ENCODE data around the gene TCERG1L.
"Not testable (repeated sequence)": the region's sequence is repeated elsewhere in the genome, so short reads cannot be mapped to it uniquely, and the experiment has no call there.

The TCERG1L gene

GRCh38 chr10:131141207-131141606, 170.3 kb downstream of the TCERG1L start:
- Histone ChIP-seq H3K4me1 (ENCODE audit: control insufficient read depth, low read depth, low read length) (peaks cover 16% of the 10 kb centered on the region), H3K9ac (ENCODE audit: low read length) (no peak overlapping the region), H3K4me3 (ENCODE audit: low read length) (no peak overlapping the region), H3K9me3 (ENCODE audit: control insufficient read depth, low read depth, low read length) (no peaks in the 10 kb centered on the region), H3K36me3 (ENCODE audit: control insufficient read depth, low read depth, low read length) (no peaks in the 10 kb centered on the region), H3K27ac (ENCODE audit: low read length) (no peak overlapping the region), H3K27me3 (ENCODE audit: control insufficient read depth, insufficient read depth, low read length) (no peaks in the 10 kb centered on the region)

- H3K9ac ChIP-seq (ENCODE audit: low read length) = no peak overlapping the region
- no peak overlapping the region for H3K4me3 ChIP-seq (ENCODE audit: low read length)
- H3K9me3 ChIP-seq (ENCODE audit: control insufficient read depth, low read depth, low read length) = no peaks in the 10 kb centered on the region
- H3K27me3 ChIP-seq (ENCODE audit: control insufficient read depth, insufficient read depth, low read length) = no peaks in the 10 kb centered on the region
- peaks cover 16% of the 10 kb centered on the region for H3K4me1 ChIP-seq (ENCODE audit: control insufficient read depth, low read depth, low read length)
- no peaks in the 10 kb centered on the region for H3K36me3 ChIP-seq (ENCODE audit: control insufficient read depth, low read depth, low read length)
- no peak overlapping the region for H3K27ac ChIP-seq (ENCODE audit: low read length)
Observed at GRCh38 chr10:131140606-131141005, 170.9 kb downstream of the TCERG1L start.

DNA sequence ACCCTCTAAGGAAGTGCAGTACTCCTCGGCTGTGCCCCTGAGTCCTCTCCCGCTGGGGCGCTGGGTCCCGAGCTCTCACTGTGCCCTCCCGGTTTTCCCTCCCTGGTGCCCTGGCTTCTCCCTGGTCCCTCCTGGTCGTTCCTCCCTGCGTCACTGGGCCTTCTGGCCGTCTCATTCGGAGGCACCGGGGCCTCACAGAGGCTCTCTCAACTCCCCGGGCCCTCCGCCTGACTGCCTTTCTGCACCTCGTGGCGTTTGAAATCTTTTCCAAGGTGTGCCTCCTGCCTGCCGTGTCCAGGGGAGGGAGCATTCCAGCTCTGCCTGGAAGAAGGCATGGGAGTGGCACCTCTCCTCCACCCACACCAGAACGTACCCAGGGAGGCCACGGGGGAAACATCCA, 174.3 kb downstream of the TCERG1L start:
- no peaks in the 10 kb centered on the region for H3K27me3 ChIP-seq (ENCODE audit: control insufficient read depth, insufficient read depth, low read length)
- H3K9ac ChIP-seq (ENCODE audit: low read length) = no peak overlapping the region
- peaks cover under 1% of the 10 kb centered on the region for H3K4me1 ChIP-seq (ENCODE audit: control insufficient read depth, low read depth, low read length)
- H3K9me3 ChIP-seq (ENCODE audit: control insufficient read depth, low read depth, low read length) = no peaks in the 10 kb centered on the region
- H3K36me3 ChIP-seq (ENCODE audit: control insufficient read depth, low read depth, low read length) = no peaks in the 10 kb centered on the region
- no peak overlapping the region for H3K4me3 ChIP-seq (ENCODE audit: low read length)
- H3K27ac ChIP-seq (ENCODE audit: low read length) = no peak overlapping the region

- not testable (repeated sequence) for H3K4me3 ChIP-seq (ENCODE audit: low read length); H3K4me1 ChIP-seq (ENCODE audit: control insufficient read depth, low read depth, low read length); H3K27ac ChIP-seq (ENCODE audit: low read length); H3K36me3 ChIP-seq (ENCODE audit: control insufficient read depth, low read depth, low read length); H3K9ac ChIP-seq (ENCODE audit: low read length); H3K9me3 ChIP-seq (ENCODE audit: control insufficient read depth, low read depth, low read length); H3K27me3 ChIP-seq (ENCODE audit: control insufficient read depth, insufficient read depth, low read length)
Observed at GRCh38 chr10:131136336-131136735, 175.2 kb downstream of the TCERG1L start.

DNA sequence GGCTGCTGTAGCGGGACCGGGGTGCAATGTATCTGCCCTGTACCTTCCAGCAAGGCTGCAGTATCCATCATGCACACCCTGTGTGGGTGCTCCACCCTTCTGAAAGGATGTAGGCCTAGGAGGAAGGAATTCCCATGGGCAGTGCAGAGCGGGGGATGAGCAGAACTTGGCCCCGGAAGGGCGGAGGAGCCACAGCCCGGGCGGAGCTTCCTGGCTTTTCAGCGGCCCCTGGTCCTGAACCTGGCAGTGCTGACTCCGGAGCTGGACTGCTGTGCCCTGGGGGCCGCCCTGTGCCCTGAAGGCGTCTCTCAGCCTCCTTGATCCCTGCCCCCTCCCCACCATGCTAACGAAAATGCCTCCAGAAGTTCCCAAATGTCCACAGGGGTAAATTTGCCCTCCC, 175.8 kb downstream of the TCERG1L start:
- H3K36me3 ChIP-seq (ENCODE audit: control insufficient read depth, low read depth, low read length) = no peaks in the 10 kb centered on the region
- no peaks in the 10 kb centered on the region for H3K27me3 ChIP-seq (ENCODE audit: control insufficient read depth, insufficient read depth, low read length)
- peaks cover 7% of the 10 kb centered on the region for H3K4me1 ChIP-seq (ENCODE audit: control insufficient read depth, low read depth, low read length)
- H3K4me3 ChIP-seq (ENCODE audit: low read length) = no peak overlapping the region
- H3K9ac ChIP-seq (ENCODE audit: low read length) = no peak overlapping the region
- H3K9me3 ChIP-seq (ENCODE audit: control insufficient read depth, low read depth, low read length) = no peaks in the 10 kb centered on the region
- no peak overlapping the region for H3K27ac ChIP-seq (ENCODE audit: low read length)

DNA sequence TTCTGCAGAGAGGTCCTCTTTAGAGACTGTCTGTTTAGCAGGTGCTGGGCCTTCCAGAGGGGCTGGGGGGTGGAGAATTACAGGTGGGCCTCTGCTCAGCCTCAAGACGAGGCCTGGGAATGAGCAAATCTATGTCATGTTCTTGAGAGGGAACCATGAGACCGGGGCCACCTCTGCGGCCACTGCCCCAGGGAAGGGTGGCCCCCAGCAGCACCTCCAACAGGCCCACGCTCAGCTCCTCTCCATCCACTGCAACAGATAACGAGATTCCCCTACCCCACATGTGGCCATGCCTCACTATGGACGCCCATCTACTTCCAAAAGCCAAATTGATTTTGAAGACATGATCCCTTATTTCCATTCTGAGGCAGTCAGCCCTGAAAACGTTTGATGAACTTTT, 176.9 kb downstream of the TCERG1L start:
- Histone ChIP-seq H3K27me3 (ENCODE audit: control insufficient read depth, insufficient read depth, low read length) (no peaks in the 10 kb centered on the region), H3K9me3 (ENCODE audit: control insufficient read depth, low read depth, low read length) (no peaks in the 10 kb centered on the region), H3K27ac (ENCODE audit: low read length) (no peak overlapping the region)

GRCh38 chr10:131134001-131134576, 177.4 kb downstream of the TCERG1L start:
- Histone ChIP-seq H3K9me3 (ENCODE audit: control insufficient read depth, low read depth, low read length) (no peaks in the 10 kb centered on the region), H3K4me3 (ENCODE audit: low read length) (no peak overlapping the region), H3K27me3 (ENCODE audit: control insufficient read depth, insufficient read depth, low read length) (no peaks in the 10 kb centered on the region), H3K4me1 (ENCODE audit: control insufficient read depth, low read depth, low read length) (peaks cover 7% of the 10 kb centered on the region), H3K9ac (ENCODE audit: low read length) (no peak overlapping the region), H3K27ac (ENCODE audit: low read length) (no peak overlapping the region), H3K36me3 (ENCODE audit: control insufficient read depth, low read depth, low read length) (no peaks in the 10 kb centered on the region)

More for the DNA sequence above, 176.9 kb downstream of the TCERG1L start:
- Histone ChIP-seq H3K4me3 (ENCODE audit: low read length) (no peak overlapping the region), H3K4me1 (ENCODE audit: control insufficient read depth, low read depth, low read length) (peaks cover 7% of the 10 kb centered on the region), H3K9ac (ENCODE audit: low read length) (no peak overlapping the region), H3K36me3 (ENCODE audit: control insufficient read depth, low read depth, low read length) (no peaks in the 10 kb centered on the region)

GRCh38 chr10:131132681-131133080, 178.8 kb downstream of the TCERG1L start:
- Histone ChIP-seq H3K27me3 (ENCODE audit: control insufficient read depth, insufficient read depth, low read length) (no peaks in the 10 kb centered on the region), H3K9me3 (ENCODE audit: control insufficient read depth, low read depth, low read length) (no peaks in the 10 kb centered on the region), H3K4me1 (ENCODE audit: control insufficient read depth, low read depth, low read length) (peaks cover 8% of the 10 kb centered on the region), H3K9ac (ENCODE audit: low read length) (no peak overlapping the region), H3K27ac (ENCODE audit: low read length) (no peak overlapping the region), H3K4me3 (ENCODE audit: low read length) (no peak overlapping the region), H3K36me3 (ENCODE audit: control insufficient read depth, low read depth, low read length) (no peaks in the 10 kb centered on the region)

DNA sequence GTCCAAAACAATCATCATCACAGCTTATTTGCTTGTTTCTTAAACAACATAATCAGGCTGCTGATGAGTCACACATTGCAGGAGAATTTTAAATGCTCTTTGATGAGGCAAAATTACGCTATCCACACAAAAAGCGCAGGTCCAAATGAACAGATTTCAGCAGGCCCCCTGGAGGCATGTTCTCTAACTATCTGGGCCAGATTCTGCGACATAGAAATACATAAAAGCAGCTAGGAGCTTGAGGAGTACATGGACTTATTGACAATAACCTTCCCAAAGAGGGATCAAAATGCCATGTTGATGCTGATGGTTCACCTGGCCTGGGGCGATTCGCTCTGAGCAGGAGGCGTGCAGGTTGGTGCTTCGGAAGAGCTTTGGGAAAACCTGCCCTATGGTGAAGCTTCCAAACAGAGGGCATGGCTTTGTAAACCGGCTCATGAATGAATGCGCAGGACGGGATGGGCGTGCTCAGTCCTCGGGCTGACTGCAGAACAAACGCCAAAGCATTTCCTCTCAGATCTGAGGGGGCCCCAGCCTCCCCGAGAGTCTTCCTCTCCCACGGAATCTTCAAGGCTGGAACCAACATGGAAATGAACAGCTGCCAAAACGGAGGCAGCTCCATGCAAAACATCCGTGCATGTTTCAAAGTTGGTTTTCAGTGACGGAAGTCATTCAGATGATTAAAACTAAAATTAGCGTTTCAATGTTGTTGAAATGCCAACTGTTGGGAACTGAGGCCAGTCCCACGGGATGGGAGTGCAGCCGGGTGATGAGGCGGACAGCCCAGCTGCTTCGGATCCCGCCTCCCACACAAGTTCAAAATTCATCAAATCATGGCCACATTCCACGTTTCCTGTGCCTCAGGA, 179.6 kb downstream of the TCERG1L start:
- Histone ChIP-seq H3K9ac (ENCODE audit: low read length) (no peak overlapping the region), H3K4me1 (ENCODE audit: control insufficient read depth, low read depth, low read length) (peaks cover 14% of the 10 kb centered on the region), H3K9me3 (ENCODE audit: control insufficient read depth, low read depth, low read length) (no peaks in the 10 kb centered on the region), H3K27ac (ENCODE audit: low read length) (no peak overlapping the region), H3K36me3 (ENCODE audit: control insufficient read depth, low read depth, low read length) (no peaks in the 10 kb centered on the region), H3K4me3 (ENCODE audit: low read length) (no peak overlapping the region), H3K27me3 (ENCODE audit: control insufficient read depth, insufficient read depth, low read length) (no peaks in the 10 kb centered on the region)

- Histone ChIP-seq H3K27me3 (ENCODE audit: control insufficient read depth, insufficient read depth, low read length) (no peaks in the 10 kb centered on the region), H3K27ac (ENCODE audit: low read length) (no peak overlapping the region), H3K4me1 (ENCODE audit: control insufficient read depth, low read depth, low read length) (peaks cover 22% of the 10 kb centered on the region), H3K36me3 (ENCODE audit: control insufficient read depth, low read depth, low read length) (no peaks in the 10 kb centered on the region), H3K4me3 (ENCODE audit: low read length) (no peak overlapping the region), H3K9ac (ENCODE audit: low read length) (no peak overlapping the region), H3K9me3 (ENCODE audit: control insufficient read depth, low read depth, low read length) (no peaks in the 10 kb centered on the region)
Observed at GRCh38 chr10:131130025-131130424, 181.5 kb downstream of the TCERG1L start.

DNA sequence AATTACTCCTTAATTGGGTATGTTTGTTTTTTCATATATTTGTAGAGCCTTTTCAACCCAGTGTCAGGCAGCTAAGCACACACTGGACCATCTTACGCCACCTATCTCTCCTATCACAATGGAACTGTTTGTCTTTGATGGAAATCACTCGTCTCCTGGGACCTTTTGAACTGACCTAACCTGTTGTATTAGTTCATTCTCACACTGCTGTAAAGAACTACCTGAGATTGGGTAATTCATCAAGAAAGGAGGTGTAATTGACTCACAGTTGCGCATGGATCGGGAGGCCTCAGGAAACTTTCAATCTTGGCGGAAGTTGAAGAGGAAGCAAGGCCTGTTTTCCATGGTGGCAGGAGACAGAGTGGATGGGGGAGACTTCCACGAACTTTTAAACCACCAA, 182.0 kb downstream of the TCERG1L start:
- Histone ChIP-seq H3K36me3 (ENCODE audit: control insufficient read depth, low read depth, low read length) (no peaks in the 10 kb centered on the region), H3K9me3 (ENCODE audit: control insufficient read depth, low read depth, low read length) (no peaks in the 10 kb centered on the region), H3K4me3 (ENCODE audit: low read length) (no peak overlapping the region), H3K4me1 (ENCODE audit: control insufficient read depth, low read depth, low read length) (peaks cover 22% of the 10 kb centered on the region), H3K9ac (ENCODE audit: low read length) (no peak overlapping the region), H3K27ac (ENCODE audit: low read length) (no peak overlapping the region), H3K27me3 (ENCODE audit: control insufficient read depth, insufficient read depth, low read length) (no peaks in the 10 kb centered on the region)

DNA sequence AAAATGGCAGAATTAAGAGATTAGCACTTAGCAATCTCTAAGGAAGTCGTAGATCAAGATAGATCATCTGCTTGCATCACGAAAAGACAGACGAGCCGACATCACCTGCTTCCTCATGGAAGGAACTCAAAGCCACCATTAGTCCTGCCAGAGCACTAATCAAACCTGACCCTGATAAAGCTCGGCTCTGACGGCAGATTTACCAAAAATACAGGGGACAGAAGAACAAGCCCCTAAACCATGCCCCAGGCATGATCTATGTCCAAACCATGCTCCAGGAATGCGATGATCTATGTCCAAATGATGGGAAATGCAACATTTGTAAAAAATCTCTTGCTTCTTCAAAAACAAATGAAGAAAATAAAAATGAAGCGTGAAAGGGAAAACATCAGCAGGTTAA, 182.8 kb downstream of the TCERG1L start:
- no peaks in the 10 kb centered on the region for H3K36me3 ChIP-seq (ENCODE audit: control insufficient read depth, low read depth, low read length)
- H3K4me1 ChIP-seq (ENCODE audit: control insufficient read depth, low read depth, low read length) = peaks cover 22% of the 10 kb centered on the region
- no peaks in the 10 kb centered on the region for H3K27me3 ChIP-seq (ENCODE audit: control insufficient read depth, insufficient read depth, low read length)
- no peak overlapping the region for H3K27ac ChIP-seq (ENCODE audit: low read length)
- H3K4me3 ChIP-seq (ENCODE audit: low read length) = no peak overlapping the region
- H3K9ac ChIP-seq (ENCODE audit: low read length) = no peak overlapping the region
- H3K9me3 ChIP-seq (ENCODE audit: control insufficient read depth, low read depth, low read length) = no peaks in the 10 kb centered on the region
